GM19463 (cell line): ENCODE results near the gene ZBTB11.
"Not testable (repeated sequence)": the region's sequence is repeated elsewhere in the genome, so short reads cannot be mapped to it uniquely, and the experiment has no call there.

Experiments
- ATAC-seq: cut with Tn5 transposase; IDR thresholded peaks from one replicate; pipeline ENCODE4 v1.9.1; 2021; ENCODE audit warnings: mild to moderate bottlenecking, moderate library complexity; ENCODE audit not compliant: unreplicated experiment

ZBTB11 gene

GRCh38 chr3:101646726-101647125 is 30.2 kb downstream of the ZBTB11 start:
- no peak for ATAC-seq

- ATAC-seq: no peak
Observed at GRCh38 chr3:101643861-101644613, 32.9 kb downstream of the ZBTB11 start.

GRCh38 chr3:101643009-101643844 is 33.7 kb downstream of the ZBTB11 start:
- ATAC-seq: no peak

- no peak for ATAC-seq
Observed at GRCh38 chr3:101642441-101642840, 34.5 kb downstream of the ZBTB11 start.

- not testable (repeated sequence) for ATAC-seq
Observed at GRCh38 chr3:101641397-101642115, 35.4 kb downstream of the ZBTB11 start.

- ATAC-seq: no peak
Observed at GRCh38 chr3:101640256-101640655, 36.7 kb downstream of the ZBTB11 start.

GRCh38 chr3:101639280-101639963 is 37.5 kb downstream of the ZBTB11 start:
- no peak for ATAC-seq

- no peak for ATAC-seq
Observed at GRCh38 chr3:101638261-101638745, 38.6 kb downstream of the ZBTB11 start.

GRCh38 chr3:101637451-101637850 is 39.5 kb downstream of the ZBTB11 start:
- ATAC-seq: no peak

GRCh38 chr3:101635954-101636798 is 40.8 kb downstream of the ZBTB11 start:
- peak; percentile 95 for ATAC-seq

GRCh38 chr3:101635345-101635744 is 41.6 kb downstream of the ZBTB11 start:
- no peak for ATAC-seq

GRCh38 chr3:101634591-101635196 is 42.2 kb downstream of the ZBTB11 start:
- ATAC-seq: no peak

GRCh38 chr3:101633186-101633585 is 43.7 kb downstream of the ZBTB11 start:
- ATAC-seq: no peak

GRCh38 chr3:101632586-101632985 is 44.3 kb downstream of the ZBTB11 start:
- no peak for ATAC-seq

- ATAC-seq: not testable (repeated sequence)
Observed at GRCh38 chr3:101631959-101632358, 45.0 kb downstream of the ZBTB11 start.

- ATAC-seq: no peak
Observed at GRCh38 chr3:101631098-101631796, 45.7 kb downstream of the ZBTB11 start.

- no peak for ATAC-seq
Observed at GRCh38 chr3:101629219-101629618, 47.7 kb downstream of the ZBTB11 start.

- no peak for ATAC-seq
Observed at GRCh38 chr3:101625879-101626278, 51.1 kb downstream of the ZBTB11 start.

GRCh38 chr3:101624857-101625256 is 52.1 kb downstream of the ZBTB11 start:
- ATAC-seq: no peak
